ENCODE data around the gene TNFRSF18.

- TF ChIP-seq POLR2A (IDR thresholded peaks at IDR 0.05; ENCODE audit: low read depth, low read length) = no peak
- no peak for TF ChIP-seq POLR2AphosphoS5 (IDR thresholded peaks at IDR 0.05; ENCODE audit: low read depth, low read length)
These were observed 11.7 kb downstream of the TNFRSF18 start for GRCh38 chr1:1194723-1195122.

All from GM12892 (cell line).